Right lobe of liver (tissue), 4 donors: Measurements from ENCODE around the gene PRR23B.

Experiments
- CTCF ChIP-seq, 4 donors: fragments of 200-600 bp in 3 of 4; fragments of 450-650 bp in 1 of 4; IDR thresholded peaks; one replicate each; pipeline versions ENCODE4 v1.5.1 to v1.8.0; 2016 to 2022; ENCODE audit warnings: antibody characterized with exemption in 4 of 4, mild to moderate bottlenecking in 2 of 4
- POLR2A ChIP-seq: fragments of 450-650 bp; IDR thresholded peaks from one replicate; pipeline ENCODE4 v1.6.1; 2017; ENCODE audit warnings: antibody characterized with exemption, mild to moderate bottlenecking
- donor health status: DM: no; HTN: no; CAD: no.
- donor health status: DM: no; HTN: no; CAD: no.
- donor health status: DM: no; HTN: yes; CAD: no.

- TF ChIP-seq CTCF (IDR thresholded peaks at IDR 0.05) (no peak), POLR2A (no peak)
Observed at GRCh38 chr3:139052802-139053600, 32.3 kb upstream of the PRR23B start.
